Lower leg skin (tissue), 4 donors: Measurements from ENCODE around the gene PLEKHG7. TPM values are rescaled to one million over a fixed set of nuclear protein-coding genes. Genes with fewer than 3 reads are reported as not detected.
"Not testable (repeated sequence)": the region's sequence is repeated elsewhere in the genome, so short reads cannot be mapped to it uniquely, and the experiment has no call there.

Experiments
- DNase-seq, 2 donors: peaks; one replicate each; pipeline ENCODE4 v3.0.0-alpha.2; 2019; ENCODE audit warnings: low spot score in 2 of 2
- H3K4me3 ChIP-seq: fragments of 200-600 bp; sonication (generic); 2 replicates; pipeline ENCODE4 v1.5.1; 2017; ENCODE audit warnings: mild to moderate bottlenecking, low read depth; ENCODE audit not compliant: poor library complexity, severe bottlenecking
- CTCF ChIP-seq, 3 donors: fragments of 450-650 bp; IDR thresholded peaks; one replicate each; pipeline ENCODE4 v1.5.1; 2016; ENCODE audit warnings: antibody characterized with exemption in 3 of 3, mild to moderate bottlenecking in 3 of 3, moderate library complexity in 2 of 3
- POLR2A ChIP-seq, 2 donors: fragments of 450-650 bp; IDR thresholded peaks; one replicate each; pipeline ENCODE4 v1.6.1; 2016 to 2017; ENCODE audit warnings: antibody characterized with exemption in 2 of 2, mild to moderate bottlenecking in 1 of 2, moderate library complexity in 1 of 2
- WGBS, 2 donors: methylation state at CpG; one replicate each; pipeline ENCODE4 v1.1.5; 2018; 5-methylcytosine and 5-hydroxymethylcytosine counted together
- intact Hi-C: fragments of 100-400 bp; cut with DNase I; formaldehyde crosslinking; loops from one replicate; pipeline ENCODE4 v1.15.0; 2023; ENCODE audit warnings: low total_unique reads
- total RNA-seq, 4 donors: library from RNA; depleted of rRNA; stranded (reverse); fragments of >200 nt; gene quantifications; one replicate each; pipeline ENCODE4 v1.1.0, GENCODE V29; 2016

Gene PLEKHG7
- total RNA-seq = not detected

GRCh38 chr12:92702754-92703679, at the start of gene PLEKHG7:
Gene PLEKHG7 (plus strand): TSS chr12:92702989. CDS start chr12:92706632, 3,643 bp downstream.
- no peak for DNase-seq
- TF ChIP-seq POLR2A (IDR thresholded peaks at IDR 0.05) (no peak), CTCF (IDR thresholded peaks at IDR 0.05) (no peak)
- H3K4me3 ChIP-seq = no peak within 1 kb of the TSS
- WGBS, 2 donors = 53 to 61% methylated on average over 8 of the region's 8 CpGs
- intact Hi-C loops = no loop called here

GRCh38 chr12:92654256-92654655, 48.5 kb upstream of the PLEKHG7 start:
- H3K4me3 ChIP-seq, DNase-seq, intact Hi-C loops: not testable (repeated sequence)
- WGBS, 2 donors = 88 to 92% methylated on average over 4 of the region's 4 CpGs

GRCh38 chr12:92654929-92655328, 47.9 kb upstream of the PLEKHG7 start:
- intact Hi-C loops = no loop called here
- no peak overlapping the region for H3K4me3 ChIP-seq
- 17 to 32% methylated on average over 1 of the region's 1 CpG for WGBS, 2 donors
- no peak for TF ChIP-seq CTCF (IDR thresholded peaks at IDR 0.05)
- no peak for TF ChIP-seq POLR2A (IDR thresholded peaks at IDR 0.05)
- DNase-seq = no peak

- 92 to 100% methylated on average over 1 of the region's 1 CpG for WGBS, 2 donors
- intact Hi-C loops = no loop called here
Observed at GRCh38 chr12:92656911-92657310, 45.9 kb upstream of the PLEKHG7 start.

GRCh38 chr12:92657770-92658169, 45.0 kb upstream of the PLEKHG7 start:
- TF ChIP-seq CTCF (IDR thresholded peaks at IDR 0.05) = no peak
- TF ChIP-seq POLR2A (IDR thresholded peaks at IDR 0.05) = no peak
- WGBS, 2 donors = 91 to 93% methylated on average over 4 of the region's 4 CpGs
- intact Hi-C loops = no loop called here

More at GRCh38 chr12:92656911-92657310, 45.9 kb upstream of the PLEKHG7 start:
- TF ChIP-seq CTCF (IDR thresholded peaks at IDR 0.05) (no peak), POLR2A (IDR thresholded peaks at IDR 0.05) (no peak)
- H3K4me3 ChIP-seq = no peak overlapping the region
- DNase-seq = no peak

GRCh38 chr12:92658611-92659010, 44.2 kb upstream of the PLEKHG7 start:
- DNase-seq = no peak
- H3K4me3 ChIP-seq = no peak overlapping the region
- TF ChIP-seq CTCF (IDR thresholded peaks at IDR 0.05) = no peak
- TF ChIP-seq POLR2A (IDR thresholded peaks at IDR 0.05) = no peak
- WGBS, 2 donors = 93 to 98% methylated on average over 2 of the region's 2 CpGs
- intact Hi-C loops = no loop called here

More at GRCh38 chr12:92657770-92658169, 45.0 kb upstream of the PLEKHG7 start:
- DNase-seq = no peak
- H3K4me3 ChIP-seq = no peak overlapping the region
